Ectodermal cell (in vitro differentiated cells): ENCODE data around the gene ACTL10.

Source experiments
- H3K27ac ChIP-seq: 2 replicates; pipeline ENCODE4 v1.7.0; 2013; ENCODE audit warnings: mild to moderate bottlenecking, low read depth, low read length; ENCODE audit not compliant: insufficient read depth, poor library complexity, severe bottlenecking
- H3K27me3 ChIP-seq: 2 replicates; pipeline ENCODE4 v1.7.0; 2013; ENCODE audit warnings: mild to moderate bottlenecking, low read length; ENCODE audit not compliant: insufficient read depth, control insufficient read depth, poor library complexity, severe bottlenecking
- H3K36me3 ChIP-seq: one replicate; pipeline ENCODE4 v1.7.0; 2013; ENCODE audit warnings: low read length; ENCODE audit not compliant: control insufficient read depth, insufficient read depth
- H3K4me1 ChIP-seq: one replicate; pipeline ENCODE4 v1.7.0; 2013; ENCODE audit warnings: low read length; ENCODE audit not compliant: control insufficient read depth, insufficient read depth
- H3K4me3 ChIP-seq: 2 replicates; pipeline ENCODE4 v1.7.0; 2013; ENCODE audit warnings: low read depth, low read length, control low read depth; ENCODE audit not compliant: insufficient read depth
- H3K9me3 ChIP-seq: 2 replicates; pipeline ENCODE4 v1.7.0; 2013; ENCODE audit warnings: mild to moderate bottlenecking, low read length, moderate library complexity; ENCODE audit not compliant: control insufficient read depth
- WGBS, 2 experiments: methylation state at CpG; one replicate each; pipeline ENCODE4 v1.1.7; 2013; ENCODE audit warnings: missing lambda C conversion rate in 2 of 2; 5-methylcytosine and 5-hydroxymethylcytosine counted together

ACTL10 gene

GRCh38 chr20:33663161-33664084 is 3.3 kb upstream of the ACTL10 start:
- Histone ChIP-seq H3K27me3 (peaks cover 14% of the 10 kb centered on the region), H3K36me3 (no peaks in the 10 kb centered on the region), H3K4me1 (peaks cover 7% of the 10 kb centered on the region), H3K27ac (no peak overlapping the region), H3K9me3 (no peaks in the 10 kb centered on the region), H3K4me3 (peak overlapping the region; percentile 91)
- 1% methylated on average over 84 of the region's 84 CpGs for WGBS, 2 experiments

- H3K9me3 ChIP-seq: no peaks in the 10 kb centered on the region
- H3K4me3 ChIP-seq: peak overlapping the region; percentile 91
- H3K4me1 ChIP-seq: peaks cover 7% of the 10 kb centered on the region
- peaks cover 14% of the 10 kb centered on the region for H3K27me3 ChIP-seq
- WGBS, 2 experiments: 57 to 61% methylated on average over 9 of the region's 9 CpGs
- no peak overlapping the region for H3K27ac ChIP-seq
- no peaks in the 10 kb centered on the region for H3K36me3 ChIP-seq
These were observed 2.5 kb upstream of the ACTL10 start for GRCh38 chr20:33664085-33664761.

- no peak overlapping the region for H3K4me3 ChIP-seq
- 89 to 94% methylated on average over 2 of the region's 2 CpGs for WGBS, 2 experiments
These were observed 2.0 kb upstream of the ACTL10 start for GRCh38 chr20:33664762-33665144.

GRCh38 chr20:33667245-33667675 is 517 bp downstream of the ACTL10 start:
- 27 to 32% methylated on average over 55 of the region's 55 CpGs for WGBS, 2 experiments
- H3K27me3 ChIP-seq: peaks cover 14% of the 10 kb centered on the region
- no peak overlapping the region for H3K27ac ChIP-seq
- H3K4me1 ChIP-seq: peaks cover 7% of the 10 kb centered on the region
- H3K4me3 ChIP-seq: peak overlapping the region; percentile 35
- H3K9me3 ChIP-seq: no peaks in the 10 kb centered on the region
- H3K36me3 ChIP-seq: no peaks in the 10 kb centered on the region

More at GRCh38 chr20:33664762-33665144, 2.0 kb upstream of the ACTL10 start:
- H3K27me3 ChIP-seq: peaks cover 14% of the 10 kb centered on the region
- no peaks in the 10 kb centered on the region for H3K36me3 ChIP-seq
- H3K27ac ChIP-seq: no peak overlapping the region
- no peaks in the 10 kb centered on the region for H3K9me3 ChIP-seq
- H3K4me1 ChIP-seq: peaks cover 7% of the 10 kb centered on the region

- Histone ChIP-seq H3K9me3 (no peaks in the 10 kb centered on the region), H3K27me3 (peaks cover 14% of the 10 kb centered on the region), H3K27ac (no peak overlapping the region), H3K4me1 (peaks cover 7% of the 10 kb centered on the region), H3K4me3 (peak overlapping the region; percentile 35), H3K36me3 (no peaks in the 10 kb centered on the region)
- 23% methylated on average over 47 of the region's 47 CpGs for WGBS, 2 experiments
These were observed 1.1 kb downstream of the ACTL10 start for GRCh38 chr20:33667676-33668465.

GRCh38 chr20:33668466-33669155 is 1.9 kb downstream of the ACTL10 start:
- Histone ChIP-seq H3K4me1 (peaks cover 13% of the 10 kb centered on the region), H3K9me3 (no peaks in the 10 kb centered on the region), H3K36me3 (no peaks in the 10 kb centered on the region), H3K4me3 (no peak overlapping the region), H3K27me3 (peaks cover 14% of the 10 kb centered on the region), H3K27ac (no peak overlapping the region)
- WGBS, 2 experiments: 94 to 95% methylated on average over 13 of the region's 13 CpGs

- Histone ChIP-seq H3K4me3 (no peak overlapping the region), H3K36me3 (no peaks in the 10 kb centered on the region), H3K27ac (no peak overlapping the region), H3K4me1 (peaks cover 14% of the 10 kb centered on the region), H3K9me3 (no peaks in the 10 kb centered on the region), H3K27me3 (peaks cover 14% of the 10 kb centered on the region)
- 90 to 98% methylated on average over 5 of the region's 5 CpGs for WGBS, 2 experiments
These were observed 2.5 kb downstream of the ACTL10 start for GRCh38 chr20:33669224-33669623.

- Histone ChIP-seq H3K4me1 (peaks cover 21% of the 10 kb centered on the region), H3K9me3 (no peaks in the 10 kb centered on the region), H3K27ac (no peak overlapping the region), H3K4me3 (no peak overlapping the region), H3K36me3 (no peaks in the 10 kb centered on the region), H3K27me3 (peaks cover 14% of the 10 kb centered on the region)
- WGBS, 2 experiments: 94 to 95% methylated on average over 13 of the region's 13 CpGs
These were observed 3.3 kb downstream of the ACTL10 start for GRCh38 chr20:33669873-33670640.
